Measurements from ENCODE around the gene CD209.
"Not testable (repeated sequence)": the region's sequence is repeated elsewhere in the genome, so short reads cannot be mapped to it uniquely, and the experiment has no call there.

Gene CD209, protein sequence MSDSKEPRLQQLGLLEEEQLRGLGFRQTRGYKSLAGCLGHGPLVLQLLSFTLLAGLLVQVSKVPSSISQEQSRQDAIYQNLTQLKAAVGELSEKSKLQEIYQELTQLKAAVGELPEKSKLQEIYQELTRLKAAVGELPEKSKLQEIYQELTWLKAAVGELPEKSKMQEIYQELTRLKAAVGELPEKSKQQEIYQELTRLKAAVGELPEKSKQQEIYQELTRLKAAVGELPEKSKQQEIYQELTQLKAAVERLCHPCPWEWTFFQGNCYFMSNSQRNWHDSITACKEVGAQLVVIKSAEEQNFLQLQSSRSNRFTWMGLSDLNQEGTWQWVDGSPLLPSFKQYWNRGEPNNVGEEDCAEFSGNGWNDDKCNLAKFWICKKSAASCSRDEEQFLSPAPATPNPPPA

DNA sequence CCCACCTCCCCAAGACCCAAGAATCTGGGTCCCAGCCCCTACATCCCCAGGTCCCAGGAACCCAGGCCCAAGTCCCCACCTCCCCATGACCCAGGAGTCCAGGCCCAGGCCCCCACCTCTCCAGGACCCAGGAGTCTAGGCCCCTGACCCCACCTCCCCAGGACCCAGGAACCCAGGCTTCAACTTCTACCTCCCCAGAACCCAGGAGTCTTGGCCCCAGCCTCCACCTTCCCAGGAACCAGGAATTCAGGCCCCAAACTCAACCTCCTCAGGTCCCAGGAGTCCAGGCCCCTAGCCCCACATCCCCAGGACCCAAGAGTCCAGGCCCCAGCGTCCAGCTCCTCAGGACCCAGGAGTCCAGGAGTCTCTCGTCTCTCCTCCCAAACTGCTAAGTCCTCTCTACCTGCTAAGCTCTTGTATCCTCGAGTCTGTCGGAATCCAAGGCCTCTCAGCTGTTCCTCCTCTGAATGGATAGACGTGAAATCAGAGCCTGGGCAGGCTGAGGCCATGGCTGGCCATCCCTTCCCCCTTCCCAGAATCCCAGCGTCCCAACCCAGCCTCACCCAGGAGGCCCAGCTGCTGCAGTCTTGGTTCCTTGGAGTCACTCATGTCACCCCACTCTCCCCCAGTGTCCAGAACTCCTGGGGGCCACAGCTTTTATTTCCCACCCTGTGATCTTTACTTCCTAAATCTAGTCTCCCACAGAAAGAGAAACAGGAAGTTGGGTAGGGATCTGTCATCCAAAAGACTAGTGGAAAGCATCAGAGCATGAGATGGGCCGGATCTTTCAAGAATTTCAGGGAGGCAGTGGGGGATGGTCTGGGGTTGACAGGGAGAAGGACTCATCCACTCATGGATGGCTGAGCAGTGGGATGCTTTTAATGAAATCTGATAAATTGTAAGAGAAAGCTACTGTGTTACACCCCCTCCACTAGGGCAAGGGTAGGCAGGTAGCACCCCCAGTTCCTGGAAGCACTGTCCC is at the start of gene CD209:
Gene CD209 (minus strand): TSS at position 632 of the 982 bp plus-strand sequence. CDS start 23 bp downstream, at position 609.
- no peak for DNase-seq

DNA sequence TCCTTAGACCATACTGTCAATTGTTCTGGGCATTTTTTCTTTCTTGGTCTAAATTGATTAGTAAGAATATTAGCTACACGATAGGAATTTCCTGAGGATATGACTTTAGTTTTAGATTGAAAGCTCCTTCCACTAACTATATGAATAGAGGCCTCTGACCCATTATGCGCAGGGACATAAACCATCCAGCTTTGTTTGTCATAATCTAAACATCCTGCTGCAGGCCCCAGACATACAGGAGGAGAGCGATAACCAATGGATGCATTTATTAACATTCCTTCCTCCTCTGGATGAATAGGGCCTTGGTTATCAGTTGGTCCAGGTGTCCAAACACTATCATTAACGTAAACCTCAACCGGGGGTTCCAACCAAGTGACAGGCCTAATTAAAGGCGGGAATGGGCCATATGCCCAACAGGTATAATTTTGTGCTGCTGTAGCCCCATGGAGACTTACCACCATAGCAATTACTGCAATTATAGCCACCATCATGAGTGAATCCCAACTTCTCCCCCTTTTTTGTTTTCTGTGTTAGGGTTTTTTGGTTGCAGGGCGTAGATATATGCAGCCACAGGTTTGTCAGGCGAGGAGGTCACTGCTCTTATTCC is 48.3 kb upstream of the CD209 start:
- DNase-seq, result no peak

DNA sequence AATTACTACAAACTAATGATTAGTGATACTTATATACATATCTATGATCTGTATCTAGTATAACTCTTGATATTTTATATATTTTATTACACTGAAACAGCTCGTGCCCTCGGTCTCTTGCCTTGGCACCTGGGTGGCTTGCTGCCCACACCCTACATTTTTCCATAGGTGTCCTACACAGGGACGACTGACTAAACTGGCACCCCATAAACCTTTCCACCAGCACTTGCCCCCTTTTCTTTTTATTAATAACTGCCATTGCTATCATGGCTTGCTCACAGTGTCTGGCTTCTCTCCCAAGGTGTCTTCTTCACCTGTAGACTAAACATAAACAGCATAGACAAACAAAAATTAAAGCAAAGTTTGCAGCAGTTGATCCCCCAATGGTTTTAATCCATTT is 46.2 kb upstream of the CD209 start:
- no peak for DNase-seq

DNA sequence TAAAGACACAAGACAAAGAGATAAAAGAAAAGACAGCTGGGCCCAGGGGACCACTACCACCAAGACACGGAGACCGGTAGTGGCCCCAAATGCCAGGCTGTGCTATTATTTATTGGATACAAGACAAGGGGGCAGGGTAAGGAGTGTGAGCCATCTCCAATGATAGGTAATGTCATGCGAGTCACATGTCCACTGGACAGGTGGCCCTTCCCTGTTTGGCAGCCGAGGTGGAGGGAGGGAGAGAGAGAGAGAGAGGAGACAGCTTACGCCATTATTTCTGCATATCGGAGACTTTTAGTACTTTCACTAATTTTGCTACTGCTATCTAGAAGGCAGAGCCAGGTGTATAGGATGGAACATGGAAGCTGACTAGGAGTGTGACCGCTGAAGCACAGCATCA is 45.4 kb upstream of the CD209 start:
- not testable (repeated sequence) for DNase-seq

DNA sequence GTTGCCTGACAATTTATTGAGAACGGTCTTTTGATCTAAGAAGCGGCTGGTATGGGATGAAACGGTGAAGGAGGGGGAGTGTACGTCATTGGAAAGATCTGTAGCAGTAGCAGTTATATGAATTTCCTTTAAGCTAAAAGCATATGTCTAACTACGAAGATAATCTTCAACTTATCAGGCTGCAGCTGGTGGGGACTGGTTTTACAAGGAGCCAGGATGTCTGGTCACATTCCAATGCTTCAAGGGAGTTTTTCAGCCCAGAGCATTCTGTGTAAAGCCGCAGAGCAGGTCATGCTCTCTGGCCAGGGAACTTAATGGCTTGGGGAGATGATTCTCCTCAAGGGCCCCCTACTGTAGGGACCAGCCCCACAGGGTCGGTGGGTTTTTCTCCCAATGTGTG is 44.9 kb upstream of the CD209 start:
- DNase-seq, result no peak

DNA sequence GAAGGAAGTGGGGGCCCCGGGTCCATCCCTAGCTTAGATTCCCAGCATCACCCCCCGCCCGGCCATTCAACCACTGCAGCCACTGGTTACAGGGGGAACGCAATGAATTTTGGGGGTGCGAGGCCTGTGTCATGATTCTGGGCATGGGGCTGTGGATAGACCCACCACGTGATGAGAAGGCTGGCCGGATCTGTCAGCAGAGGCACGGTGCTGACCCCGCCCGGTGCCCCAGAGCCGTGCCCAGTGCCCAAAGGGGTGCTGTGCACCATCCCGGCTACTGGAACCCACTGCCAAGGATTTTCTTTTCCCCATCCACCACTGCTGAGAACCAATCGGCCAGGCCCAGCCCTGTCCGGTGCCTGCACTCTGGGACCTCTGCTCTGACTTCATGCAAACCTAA is 43.1 kb upstream of the CD209 start:
- no peak for DNase-seq

DNA sequence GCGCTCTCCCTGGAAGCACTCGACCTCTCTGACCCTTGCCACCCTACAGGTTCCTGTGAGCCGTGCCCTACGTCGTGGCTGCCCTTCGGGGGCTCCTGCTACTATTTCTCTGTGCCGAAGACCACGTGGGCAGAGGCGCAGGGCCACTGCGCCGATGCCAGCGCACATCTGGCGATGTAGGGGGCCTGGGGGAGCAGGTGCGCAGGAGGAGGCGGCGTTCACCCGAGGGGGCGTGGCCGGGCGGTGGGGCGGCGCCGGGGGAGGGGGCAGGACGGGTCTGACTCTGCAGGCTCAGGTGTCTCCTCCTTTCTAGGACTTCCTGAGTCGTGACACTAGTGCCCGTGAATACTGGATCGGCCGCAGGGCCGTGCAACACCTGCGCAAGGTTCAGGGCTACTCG is 42.1 kb upstream of the CD209 start:
- no peak for DNase-seq

DNA sequence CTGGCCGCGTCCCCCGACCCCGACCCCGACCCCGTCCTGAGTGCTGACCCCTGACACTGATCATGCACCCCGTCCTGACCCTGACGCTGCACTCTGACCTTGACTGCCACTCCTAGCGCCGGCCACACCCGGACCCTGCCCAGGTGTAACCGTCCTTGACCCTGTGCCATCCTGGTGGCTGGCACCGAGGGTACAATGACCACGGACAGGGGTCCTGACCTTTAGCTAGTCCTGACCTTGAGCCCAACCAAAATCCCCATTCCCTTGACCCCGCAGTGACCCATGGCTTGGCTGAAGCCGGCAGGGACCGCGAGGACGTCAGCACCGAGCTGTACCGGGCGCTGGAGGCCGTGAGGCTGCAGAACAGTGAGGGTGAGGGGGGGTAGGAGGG is 41.6 kb upstream of the CD209 start:
- DNase-seq, result no peak

DNA sequence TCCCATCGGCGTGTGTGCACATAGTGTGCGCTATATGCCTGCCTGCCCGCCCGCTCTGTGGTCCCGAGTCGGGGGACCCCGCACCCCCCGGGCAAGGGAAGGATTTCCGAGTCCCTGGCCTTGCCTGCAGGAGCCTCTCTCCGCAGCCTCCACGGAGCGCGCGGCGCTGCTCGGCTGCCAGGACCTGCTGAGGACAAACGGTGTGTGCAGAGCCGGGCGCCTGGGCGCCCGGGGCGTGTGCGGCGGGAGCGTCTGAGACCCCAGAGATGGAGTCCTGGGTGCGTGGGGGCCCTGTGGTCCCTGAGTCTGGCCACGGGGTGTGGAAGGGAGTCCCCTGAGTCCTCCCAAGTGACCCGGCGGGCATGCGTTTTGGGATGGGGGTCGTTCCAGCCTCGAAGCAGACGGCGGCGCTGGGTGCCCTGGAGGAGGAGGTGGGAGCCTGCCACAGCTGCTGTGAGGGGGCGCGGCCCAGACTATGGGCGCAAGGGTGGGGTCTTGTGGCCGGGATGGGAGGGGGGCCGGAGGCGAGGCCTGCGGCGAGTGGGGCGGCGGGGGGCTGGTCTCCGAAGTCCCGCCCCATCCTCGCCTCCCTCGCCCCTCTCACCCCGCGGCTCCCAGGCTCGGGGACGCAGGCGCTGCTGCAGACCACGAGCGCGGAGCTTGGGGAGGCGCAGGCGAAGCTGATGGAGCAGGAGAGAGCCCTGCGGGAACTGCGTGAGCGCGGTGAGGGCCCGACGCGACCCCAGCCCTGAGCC is 41.0 kb upstream of the CD209 start:
- DNase-seq, result no peak

DNA sequence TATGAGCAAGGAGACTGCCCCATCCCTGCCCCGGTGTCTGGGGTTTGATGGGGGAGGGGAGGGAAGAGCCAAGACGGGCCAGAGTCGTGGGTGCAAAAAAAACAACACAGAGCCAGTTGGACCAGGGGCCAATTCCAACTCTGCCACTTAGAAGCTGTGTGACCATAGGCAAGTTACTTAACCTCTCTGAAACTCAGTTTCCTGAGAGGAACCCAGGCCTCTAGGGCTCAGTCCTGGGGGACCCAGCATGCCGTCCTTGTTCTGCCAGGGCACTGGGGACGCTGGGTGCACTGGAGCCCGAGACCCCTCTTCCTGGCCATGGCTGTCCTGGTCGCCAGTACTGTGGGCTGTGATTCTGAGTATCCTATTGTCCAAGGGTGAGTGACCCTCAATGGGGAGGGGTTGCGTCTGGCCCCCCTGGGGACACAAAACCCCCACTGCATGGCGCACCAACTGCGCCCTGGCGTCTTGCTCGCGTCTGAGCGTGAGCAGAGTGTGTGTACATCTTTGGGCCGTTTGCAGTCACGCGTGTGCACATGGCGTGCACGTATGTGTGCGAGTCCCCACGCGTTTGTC is 40.4 kb upstream of the CD209 start:
- no peak for DNase-seq

DNA sequence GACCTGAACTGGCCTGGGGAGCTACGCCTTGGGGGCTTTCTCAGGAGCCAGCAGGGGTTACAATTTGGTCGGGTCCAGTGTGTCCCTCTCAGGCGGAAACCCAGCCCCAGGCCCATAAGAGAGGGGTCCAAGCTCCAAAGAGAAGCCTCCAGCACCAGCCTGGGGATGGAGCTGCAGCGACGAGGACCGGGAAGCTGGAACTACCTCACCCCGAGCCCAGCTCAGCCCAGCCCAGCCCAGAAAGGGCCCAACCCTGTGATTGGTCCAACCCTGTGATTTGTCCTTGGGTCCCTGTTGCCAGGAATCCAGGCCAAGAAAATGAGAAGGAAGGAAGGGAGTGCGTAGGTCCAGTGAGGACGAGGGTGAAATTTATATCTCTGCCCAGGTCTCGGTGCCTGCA is 39.8 kb upstream of the CD209 start:
- no peak for DNase-seq

DNA sequence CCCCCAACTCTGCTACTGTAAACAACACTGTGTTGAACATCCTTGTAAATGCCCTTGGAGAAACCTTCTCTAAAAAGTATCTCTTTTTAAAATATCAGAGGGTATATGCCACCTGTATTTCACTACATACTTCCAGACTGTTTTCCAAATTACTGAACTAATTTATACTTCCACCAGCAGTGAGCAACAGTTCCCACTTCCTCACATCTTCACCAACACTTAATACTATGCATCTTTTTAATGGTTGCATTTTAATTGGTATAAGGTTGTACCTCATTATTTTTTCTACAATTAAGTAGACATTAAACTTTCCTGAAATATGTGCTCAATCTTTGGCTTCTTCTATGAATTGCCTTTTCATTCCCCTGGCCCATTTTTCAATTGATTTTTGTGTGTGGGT is 37.5 kb upstream of the CD209 start:
- no peak for DNase-seq

DNA sequence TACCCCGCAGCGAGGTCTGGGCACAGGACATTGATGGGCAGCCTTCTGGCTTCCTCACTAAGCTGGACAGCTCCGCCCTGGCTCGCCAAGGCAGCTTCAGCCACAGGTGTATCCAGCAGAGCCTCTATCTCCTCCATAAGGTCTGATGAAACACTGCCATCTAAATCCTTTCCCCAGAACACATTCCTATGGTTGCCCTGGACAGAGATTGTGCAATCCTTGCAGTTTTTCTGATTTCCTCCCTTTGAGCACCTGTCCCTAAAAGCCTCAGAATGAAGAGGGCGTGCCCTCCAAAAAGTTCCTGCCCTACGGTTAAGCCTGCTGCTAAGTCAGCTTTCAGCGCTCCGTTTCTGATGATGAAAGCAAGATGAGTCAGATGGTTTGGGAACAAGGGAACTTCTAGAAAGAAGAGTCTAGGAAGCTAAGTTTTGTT is 36.7 kb upstream of the CD209 start:
- no peak for DNase-seq

DNA sequence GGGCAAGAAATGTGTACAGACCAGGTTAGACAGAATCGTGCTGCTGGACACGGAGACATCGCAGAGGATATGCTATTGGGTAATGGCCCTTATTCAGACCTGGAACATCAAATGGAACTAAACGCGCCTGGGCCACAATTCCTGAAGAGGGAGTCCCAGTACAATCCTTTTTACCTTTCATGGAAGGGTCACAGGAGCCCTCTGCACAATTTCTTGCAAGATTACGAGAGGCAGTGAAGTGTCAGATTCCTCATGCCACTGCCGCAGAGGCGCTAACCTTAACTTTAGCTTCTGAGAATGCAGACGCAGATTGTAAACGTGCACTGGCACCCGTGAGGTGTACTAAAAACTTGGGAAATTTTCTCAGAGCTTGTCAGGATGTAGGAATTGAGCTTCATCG is 33.8 kb upstream of the CD209 start:
- DNase-seq, result no peak

DNA sequence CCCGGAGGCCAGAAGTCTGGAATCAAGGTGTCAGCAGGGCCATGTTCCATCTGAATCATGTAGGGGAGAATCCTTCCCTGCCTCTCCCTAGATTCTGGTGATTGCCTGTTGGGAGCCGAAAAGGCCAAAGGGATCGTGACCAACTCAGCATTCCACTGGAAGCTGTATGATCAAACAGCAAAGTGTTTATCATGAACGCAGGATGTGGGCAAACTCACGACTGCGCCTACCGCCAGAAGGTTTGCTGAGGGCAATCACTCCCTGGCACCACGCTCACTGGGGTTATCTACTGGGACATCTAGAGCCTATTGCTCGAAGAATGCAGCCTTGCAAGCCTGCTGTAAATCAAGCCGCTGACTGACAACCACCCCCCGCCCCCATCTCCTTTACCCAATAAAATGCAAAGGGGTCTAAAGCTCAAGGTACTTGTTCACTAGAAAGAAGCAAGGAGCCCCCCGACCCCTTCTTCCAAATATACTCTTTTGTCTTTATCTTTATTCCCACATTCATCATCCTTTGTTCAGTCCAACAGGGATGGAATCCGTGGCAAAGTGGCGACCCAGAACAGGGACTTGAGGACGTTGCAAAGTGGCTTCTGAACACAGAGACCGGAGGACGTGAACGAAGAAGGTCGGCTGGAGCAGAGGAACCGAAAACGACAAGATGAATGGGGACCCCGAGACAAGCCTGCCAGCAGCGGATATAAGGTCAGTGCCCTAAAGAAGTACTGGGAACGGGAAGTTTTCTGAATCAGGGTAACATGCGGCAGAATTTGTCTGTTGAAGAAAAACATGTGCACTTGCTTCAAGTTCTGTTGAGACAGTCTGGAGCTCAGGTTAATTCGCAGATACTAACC is 32.5 kb upstream of the CD209 start:
- DNase-seq, result no peak

DNA sequence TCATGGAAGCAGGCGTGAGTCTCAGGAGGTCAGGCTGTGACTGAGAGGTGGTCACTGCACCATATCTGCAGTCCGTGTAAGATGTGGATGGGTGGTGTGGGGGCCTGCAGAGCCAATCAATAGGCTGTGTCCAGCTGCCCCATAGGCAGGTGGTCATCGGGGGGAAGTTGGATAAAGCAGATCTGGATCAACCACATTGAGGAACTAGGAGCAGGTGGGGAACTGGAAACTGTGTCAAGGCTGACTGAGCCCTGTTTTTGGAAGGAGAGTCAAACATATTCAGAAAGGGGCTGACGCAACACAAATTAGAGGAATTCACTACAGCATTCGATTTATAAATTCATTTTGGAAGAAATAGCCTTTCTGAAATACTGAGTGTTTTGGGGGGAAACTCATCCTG is 30.7 kb upstream of the CD209 start:
- no peak for DNase-seq

DNA sequence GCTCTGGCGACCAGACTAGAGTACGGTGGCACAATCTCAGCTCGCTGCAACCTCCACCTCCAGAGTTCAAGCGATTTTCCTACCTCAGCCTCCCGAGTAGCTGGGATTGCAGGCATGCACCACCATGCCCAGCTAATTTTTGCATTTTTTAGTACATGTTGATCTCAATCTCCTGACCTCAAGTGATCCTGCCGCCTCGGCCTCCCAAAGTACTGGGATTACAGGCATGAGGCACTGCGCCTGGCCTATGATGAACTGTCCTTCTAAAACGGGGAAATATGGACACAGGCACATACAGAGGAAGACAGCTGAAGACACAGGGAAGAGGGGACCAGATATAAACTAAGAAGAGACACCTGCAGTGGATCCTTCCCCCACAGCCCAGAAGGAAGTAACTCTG is 28.4 kb upstream of the CD209 start:
- DNase-seq, result no peak

DNA sequence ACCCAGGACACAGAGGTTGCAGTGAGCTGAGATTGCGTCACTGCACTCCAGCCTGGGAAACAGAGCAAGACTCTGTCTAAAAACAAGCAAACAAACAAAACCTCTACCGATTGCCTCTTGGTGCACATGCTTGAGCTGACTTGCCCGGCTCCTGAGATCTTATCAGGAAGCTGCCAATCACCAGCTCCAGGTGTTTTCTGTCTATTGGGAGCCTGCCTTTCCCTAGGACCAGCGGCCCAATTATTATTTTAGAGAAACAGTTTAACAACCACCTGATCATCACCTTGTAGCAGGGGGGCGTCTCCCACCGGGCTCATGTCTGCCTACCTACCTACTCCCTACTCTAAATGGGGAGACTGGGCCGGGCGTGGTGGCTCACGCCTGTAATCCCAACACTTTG is 26.5 kb upstream of the CD209 start:
- no peak for DNase-seq

DNA sequence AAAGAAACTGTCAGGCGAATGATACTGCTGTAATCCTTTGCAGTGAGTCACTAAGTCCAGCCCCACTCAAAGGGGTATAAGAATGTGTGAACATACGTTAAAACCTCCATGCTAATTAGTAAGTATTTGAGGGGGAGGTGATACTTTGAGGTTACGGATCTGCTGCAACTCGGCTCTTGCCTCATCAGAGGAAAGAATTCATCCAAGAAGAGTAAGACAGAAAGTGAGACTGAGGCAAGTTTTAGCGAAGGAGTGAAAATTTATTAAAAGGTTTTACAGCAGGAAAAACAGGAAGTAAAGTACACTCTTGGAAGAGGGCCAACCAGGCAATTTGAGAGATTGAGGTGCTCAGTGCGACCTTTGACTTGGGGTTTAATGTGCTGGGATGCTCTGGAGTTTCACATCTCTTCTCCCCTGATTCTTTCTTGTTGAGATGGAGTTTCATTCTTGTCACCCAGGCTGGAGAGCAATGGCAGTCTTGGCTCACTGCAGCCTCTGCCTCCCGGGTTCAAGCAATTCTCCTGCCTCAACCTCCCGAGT is 25.5 kb upstream of the CD209 start:
- DNase-seq, result no peak

DNA sequence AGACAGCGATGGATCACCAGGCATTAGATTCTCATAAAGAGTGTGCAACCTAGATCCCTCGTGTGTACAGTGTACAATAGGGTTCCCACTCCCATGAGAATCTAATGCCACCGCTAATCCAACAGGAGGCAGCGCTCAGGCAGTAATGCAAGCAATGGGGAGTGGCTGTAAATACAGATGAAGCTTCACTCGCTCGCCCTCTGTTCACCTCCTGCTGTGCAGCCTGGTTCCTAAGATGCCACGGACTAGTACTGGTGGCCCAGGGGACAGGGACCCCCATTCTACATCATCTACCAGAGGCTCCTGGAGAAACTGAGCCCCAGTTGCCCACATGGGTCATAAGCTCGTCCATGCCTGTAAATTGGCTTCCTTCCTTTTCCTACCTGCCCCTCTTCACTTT is 23.7 kb upstream of the CD209 start:
- DNase-seq, result no peak

DNA sequence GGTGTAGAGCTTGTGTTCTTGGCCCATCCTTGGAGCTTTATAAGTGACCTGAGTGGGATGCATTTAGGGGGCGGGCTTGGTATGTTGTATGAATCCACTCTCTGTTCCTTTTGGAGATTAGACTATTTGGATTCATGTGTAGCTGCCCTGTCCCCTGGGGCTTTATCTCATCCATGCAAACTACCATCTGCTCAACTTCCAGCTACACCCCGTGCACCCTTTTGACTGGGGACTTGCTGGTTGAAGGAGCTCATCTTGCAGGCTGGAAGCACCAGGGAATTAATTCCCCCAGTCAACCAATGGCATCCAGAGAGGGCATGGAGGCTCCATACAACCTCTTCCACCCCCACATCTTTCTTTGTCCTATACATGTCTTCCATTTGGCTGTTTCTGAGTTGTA is 21.8 kb upstream of the CD209 start:
- DNase-seq, result no peak
